Heart right ventricle (tissue), 16 donors: ENCODE data around the gene GAB1. TPM values are rescaled to one million over a fixed set of nuclear protein-coding genes. Genes with fewer than 3 reads are reported as not detected.

Source experiments
- ATAC-seq, 8 donors: fragments of 200-7000 bp; cut with Tn5 transposase; one replicate each; pipeline ENCODE4 v1.9.1; 2020; ENCODE audit warnings: mild to moderate bottlenecking in 8 of 8, moderate library complexity in 8 of 8, moderate number of reproducible peaks in 1 of 8
- DNase-seq, 2 donors: peaks; one replicate each; pipeline ENCODE4 v3.0.0-alpha.2; 2020
- H3K27ac ChIP-seq, 10 donors: fragments of 200-600 bp; sonication (generic) in 2 of 10; one replicate each; pipeline versions ENCODE4 v1.5.0 to v1.8.0; 2020 to 2022; ENCODE audit warnings: mild to moderate bottlenecking in 3 of 10
- H3K27me3 ChIP-seq, 7 donors: fragments of 200-600 bp; one replicate each; pipeline ENCODE4 v1.8.0; 2021 to 2022; ENCODE audit warnings: mild to moderate bottlenecking in 2 of 7
- H3K36me3 ChIP-seq, 9 donors: fragments of 200-600 bp; sonication (generic) in 1 of 9; one replicate each; pipeline versions ENCODE4 v1.5.0 to v1.8.0; 2020 to 2022; ENCODE audit warnings: mild to moderate bottlenecking in 2 of 9
- H3K4me1 ChIP-seq, 9 donors: fragments of 200-600 bp; sonication (generic) in 1 of 9; one replicate each; pipeline versions ENCODE4 v1.5.0 to v1.8.0; 2020 to 2022; ENCODE audit warnings: mild to moderate bottlenecking in 4 of 9
- H3K4me3 ChIP-seq, 10 donors: fragments of 200-600 bp; sonication (generic) in 2 of 10; one replicate each; pipeline versions ENCODE4 v1.5.0 to v1.8.0; 2020 to 2022; ENCODE audit warnings: mild to moderate bottlenecking in 7 of 10, moderate library complexity in 2 of 10
- H3K9me3 ChIP-seq, 11 donors: fragments of 200-600 bp in 10 of 11; sonication (generic) in 2 of 11; one replicate each; pipeline versions ENCODE4 v1.5.0 to v1.8.0; 2013 to 2022; ENCODE audit warnings: mild to moderate bottlenecking in 2 of 11, control low read depth in 1 of 11, moderate library complexity in 1 of 11
- whole genome bisulfite sequencing, 2 donors: extraction: QIAGEN DNeasy Blood & Tissue Kit; methylation state at CpG; one replicate each; pipeline ENCODE4 v1.1.7; 2013; ENCODE audit warnings: inconsistent platforms in 1 of 2; 5-methylcytosine and 5-hydroxymethylcytosine counted together
- intact Hi-C, 10 donors: fragments of 100-400 bp; cut with DNase I; formaldehyde crosslinking; loops; one replicate each; pipeline versions ENCODE4 v1.11.1 to v1.14.2; 2022
- polyA plus RNA-seq, 2 donors: library from polyadenylated mRNA; stranded (reverse); fragments of 200-250 nt; gene quantifications; one replicate each; pipeline ENCODE4 v1.2.3, GENCODE V29; 2013
- total RNA-seq, 10 donors: library from RNA; stranded (reverse); fragmentation: NEBNext Ultra II Directional in 3 of 10; extraction: Animal tissue kit (Norgen Biotek cat#: 25700) in 3 of 10; gene quantifications; one replicate each; pipeline versions ENCODE4 v1.2.1 to v1.2.4, GENCODE V29; 2021 to 2023
- TF ChIP-seq, protein P1 (sequence below), 9 donors: fragments of 200-600 bp; sonication (generic) in 2 of 9; IDR thresholded peaks; one replicate each; pipeline versions ENCODE4 v1.5.0 to v1.8.0; 2021 to 2022; ENCODE audit warnings: antibody characterized with exemption in 9 of 9, mild to moderate bottlenecking in 5 of 9, moderate library complexity in 1 of 9
- donor health status: Arrhythmogenic right ventricular cardiomyopathy.
- donor health status: ischemic (EF 13 %, LVEDD 7.1; RV severe dilation, severe dysfunction).
- donor health status: healthy with polysubstance abuse.
- donor health status: DM: no; HTN: yes; CAD: no.
- donor health status: DM: no; HTN: no; CAD: no.
- donor health status: ischemic (EF 25% LVEDD 6.9; RV normal size, moderate dysfunction).
- donor health status: ischemic (EF 25% LVEDD 5.7; RV mildly dilated, moderate dysfunction).
- donor health status: healthy.
- donor health status: DM: yes; HTN: yes; CAD: no.
- donor health status: Ischemic cardiomyopathy.
- donor health status: ischemic (EF 35%, LVEDD 5.7; RV mildly dilated, moderate dysfunction).
- donor health status: nonischemic (EF 11% LVEDD 7.7; RV severe dilation, severe dysfunction).
- donor health status: DM: yes; HTN: yes; CAD: no.
- donor health status: PGD.
- donor health status: ischemic (EF 29% LVEDD 5.4; RV normal size, mild dysfunction).
- donor health status: nonischemic (EF 23%, LVEDD 6.1; RV moderate dilation, normal function).

Gene GAB1
- total and polyA plus RNA-seq, 12 donors: 7.8 to 130 (median 95.3) TPM

- no peak overlapping the region for H3K27ac ChIP-seq
- no peak overlapping the region for H3K4me3 ChIP-seq
Measured at GRCh38 chr4:143307531-143307930, 29.1 kb upstream of the GAB1 start.

GRCh38 chr4:143308377-143308776 lies 28.3 kb upstream of the GAB1 start:
- intact Hi-C loops: no loop called here
- Histone ChIP-seq H3K36me3 (no peaks in the 10 kb centered on the region), H3K27ac (no peak overlapping the region), H3K4me1 (peaks cover 0 to 16% (median 0%) of the 10 kb centered on the region in 9 donors), H3K9me3 (no peaks in the 10 kb centered on the region), H3K27me3 (no peaks in the 10 kb centered on the region), H3K4me3 (no peak overlapping the region)
- TF ChIP-seq, protein P1, sequence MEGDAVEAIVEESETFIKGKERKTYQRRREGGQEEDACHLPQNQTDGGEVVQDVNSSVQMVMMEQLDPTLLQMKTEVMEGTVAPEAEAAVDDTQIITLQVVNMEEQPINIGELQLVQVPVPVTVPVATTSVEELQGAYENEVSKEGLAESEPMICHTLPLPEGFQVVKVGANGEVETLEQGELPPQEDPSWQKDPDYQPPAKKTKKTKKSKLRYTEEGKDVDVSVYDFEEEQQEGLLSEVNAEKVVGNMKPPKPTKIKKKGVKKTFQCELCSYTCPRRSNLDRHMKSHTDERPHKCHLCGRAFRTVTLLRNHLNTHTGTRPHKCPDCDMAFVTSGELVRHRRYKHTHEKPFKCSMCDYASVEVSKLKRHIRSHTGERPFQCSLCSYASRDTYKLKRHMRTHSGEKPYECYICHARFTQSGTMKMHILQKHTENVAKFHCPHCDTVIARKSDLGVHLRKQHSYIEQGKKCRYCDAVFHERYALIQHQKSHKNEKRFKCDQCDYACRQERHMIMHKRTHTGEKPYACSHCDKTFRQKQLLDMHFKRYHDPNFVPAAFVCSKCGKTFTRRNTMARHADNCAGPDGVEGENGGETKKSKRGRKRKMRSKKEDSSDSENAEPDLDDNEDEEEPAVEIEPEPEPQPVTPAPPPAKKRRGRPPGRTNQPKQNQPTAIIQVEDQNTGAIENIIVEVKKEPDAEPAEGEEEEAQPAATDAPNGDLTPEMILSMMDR (IDR thresholded peaks at IDR 0.05): no peak
- DNase-seq (no peak), ATAC-seq (no peak)

More at GRCh38 chr4:143307531-143307930, 29.1 kb upstream of the GAB1 start:
- TF ChIP-seq, protein P1 (IDR thresholded peaks at IDR 0.05): no peak
- WGBS, 2 donors: 93 to 100% methylated on average over 1 of the region's 1 CpG
- ATAC-seq (peak in 2 of 8 donors; percentile 25 to 50), DNase-seq (no peak)
- intact Hi-C loops: no loop called here
- H3K4me1 ChIP-seq: peaks cover 0 to 20% (median 5%) of the 10 kb centered on the region in 9 donors
- no peaks in the 10 kb centered on the region for H3K9me3 ChIP-seq
- H3K27me3 ChIP-seq: no peaks in the 10 kb centered on the region
- no peaks in the 10 kb centered on the region for H3K36me3 ChIP-seq

DNA sequence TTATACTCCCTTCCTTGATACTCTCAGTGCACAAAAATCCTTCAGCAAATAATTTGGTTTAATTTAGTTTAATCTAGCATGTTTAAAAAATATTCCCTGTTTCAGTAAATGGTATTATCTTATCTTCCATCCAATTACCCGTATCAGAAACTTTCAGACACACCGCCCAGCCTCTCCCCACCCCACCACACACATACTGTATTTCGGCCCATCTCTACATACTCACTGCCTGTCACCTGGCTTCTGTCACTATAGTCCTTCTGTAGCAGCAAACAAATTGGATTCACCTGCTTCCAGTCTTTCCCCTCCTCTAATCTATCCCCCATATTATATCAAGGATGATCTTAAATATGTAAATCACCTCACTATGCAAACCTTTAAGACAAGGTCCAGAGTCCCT lies 24.8 kb upstream of the GAB1 start:
- ATAC-seq: no peak
- TF ChIP-seq, protein P1 (IDR thresholded peaks at IDR 0.05): no peak
- intact Hi-C loops: no loop called here

DNA sequence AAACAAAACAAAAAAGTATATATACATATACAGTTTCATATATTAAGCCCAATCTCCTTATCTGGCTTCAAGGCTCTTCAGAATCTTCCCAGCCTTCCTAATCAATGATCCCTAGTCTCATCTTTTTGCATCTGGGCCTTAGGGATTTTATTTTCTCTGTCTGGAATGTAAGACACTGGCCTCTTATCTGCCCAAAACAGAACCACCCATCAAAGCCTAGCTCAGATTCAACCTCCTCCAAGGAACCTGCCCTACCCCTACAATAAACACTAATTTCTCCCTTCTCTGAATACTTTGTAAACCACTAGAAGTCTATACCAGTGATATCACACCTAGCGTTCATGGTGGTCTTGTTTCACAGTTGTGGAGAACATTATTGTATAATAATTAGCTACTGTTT lies 23.2 kb upstream of the GAB1 start:
- H3K9me3 ChIP-seq: no peaks in the 10 kb centered on the region
- DNase-seq (no peak), ATAC-seq (no peak)
- peak overlapping the region in 1 of 10 donors; percentile 18 for H3K27ac ChIP-seq
- H3K4me1 ChIP-seq: peaks cover 0 to 17% (median 9%) of the 10 kb centered on the region in 9 donors
- TF ChIP-seq, protein P1 (IDR thresholded peaks at IDR 0.05): no peak
- WGBS, 2 donors: 87 to 88% methylated on average over 1 of the region's 1 CpG
- H3K27me3 ChIP-seq: no peaks in the 10 kb centered on the region
- intact Hi-C loops: no loop called here
- no peaks in the 10 kb centered on the region for H3K36me3 ChIP-seq
- H3K4me3 ChIP-seq: no peak overlapping the region

More for the DNA sequence above, 24.8 kb upstream of the GAB1 start:
- Histone ChIP-seq H3K9me3 (no peaks in the 10 kb centered on the region), H3K27ac (no peak overlapping the region), H3K4me1 (peaks cover 0 to 27% (median 9%) of the 10 kb centered on the region in 9 donors), H3K36me3 (no peaks in the 10 kb centered on the region), H3K4me3 (no peak overlapping the region), H3K27me3 (no peaks in the 10 kb centered on the region)
- 87 to 91% methylated on average over 3 of the region's 3 CpGs for WGBS, 2 donors
- DNase-seq: no peak
